Pancreas (tissue), 10 donors: ENCODE data around the gene TRAF2. TPM values are rescaled to one million over a fixed set of nuclear protein-coding genes. Genes with fewer than 3 reads are reported as not detected.
"Not testable (repeated sequence)": the region's sequence is repeated elsewhere in the genome, so short reads cannot be mapped to it uniquely, and the experiment has no call there.

Experiments
- ATAC-seq, 4 donors: fragments of 200-7000 bp; cut with Tn5 transposase; one replicate each; pipeline versions ENCODE4 v1.8.0 to v1.9.1; 2020; ENCODE audit warnings: mild to moderate bottlenecking in 4 of 4, moderate library complexity in 4 of 4
- DNase-seq, 6 donors: peaks; one replicate each; pipeline ENCODE4 v3.0.0-alpha.2; 2020
- FAIRE-seq: peaks from 2 replicates; lab custom pipeline; 2012; peaks lifted over from hg19 to GRCh38; lab: Jason Lieb, UNC
- H3K27ac ChIP-seq, 4 donors: fragments of 200-600 bp; sonication (generic); 1 replicate in 3 of 4; 2 replicates in 1 of 4; pipeline versions ENCODE4 v1.5.0 to v1.8.0; 2020
- H3K27me3 ChIP-seq, 4 donors: fragments of 200-600 bp; one replicate each; pipeline ENCODE4 v1.8.0; 2021
- H3K36me3 ChIP-seq, 3 donors: fragments of 200-600 bp; sonication (generic) in 1 of 3; one replicate each; pipeline versions ENCODE4 v1.5.0 to v1.8.0; 2020 to 2021
- H3K4me1 ChIP-seq, 3 donors: fragments of 200-600 bp; one replicate each; pipeline ENCODE4 v1.8.0; 2021
- H3K4me3 ChIP-seq, 4 donors: fragments of 200-600 bp; sonication (generic) in 2 of 4; one replicate each; pipeline versions ENCODE4 v1.5.0 to v1.8.0; 2020 to 2021
- H3K9me3 ChIP-seq, 4 donors: fragments of 200-600 bp; one replicate each; pipeline ENCODE4 v1.8.0; 2021
- WGBS, 2 donors: extraction: QIAGEN DNeasy Blood & Tissue Kit; methylation state at CpG; one replicate each; pipeline ENCODE4 v1.1.7; 2013; 5-methylcytosine and 5-hydroxymethylcytosine counted together
- intact Hi-C, 3 donors: fragments of 100-400 bp; cut with DNase I; formaldehyde crosslinking; loops; one replicate each; pipeline versions ENCODE4 v1.11.1 to v1.14.2; 2022
- polyA plus RNA-seq, 2 donors: library from polyadenylated mRNA; stranded (reverse); fragments of 200-250 nt; gene quantifications; one replicate each; pipeline ENCODE4 v1.2.3, GENCODE V29; 2013
- total RNA-seq, 6 donors: library from RNA; stranded (reverse); fragmentation: NEBNext Ultra II Directional in 4 of 6; extraction: Animal tissue kit (Norgen Biotek cat#: 25700) in 4 of 6; gene quantifications; one replicate each; pipeline versions ENCODE4 v1.2.1 to v1.2.4, GENCODE V29; 2021 to 2023
- TF ChIP-seq, protein P1 (sequence below), 4 donors: fragments of 200-600 bp; sonication (generic) in 3 of 4; IDR thresholded peaks; one replicate each; pipeline versions ENCODE4 v1.5.0 to v1.8.0; 2021; ENCODE audit warnings: antibody characterized with exemption in 4 of 4
- donor health status: healthy with polysubstance abuse.
- donor health status: DM: no; HTN: no; CAD: no; lungs with moderate emphysema.
- donor health status: DM: no; HTN: no; CAD: no.
- donor health status: control.
- donor health status: control.
- donor health status: Bipolar disorder and iron deficiency.
- donor health status: DM: yes; HTN: yes; CAD: no.
- donor health status: DM: no; HTN: no; CAD: no.
- donor health status: DM: no; HTN: no; CAD: no.
- donor health status: DM: yes; HTN: yes; CAD: no.

TRAF2 gene
- total and polyA plus RNA-seq, 8 donors = 4.8 to 14.4 (median 8.2) TPM

DNA sequence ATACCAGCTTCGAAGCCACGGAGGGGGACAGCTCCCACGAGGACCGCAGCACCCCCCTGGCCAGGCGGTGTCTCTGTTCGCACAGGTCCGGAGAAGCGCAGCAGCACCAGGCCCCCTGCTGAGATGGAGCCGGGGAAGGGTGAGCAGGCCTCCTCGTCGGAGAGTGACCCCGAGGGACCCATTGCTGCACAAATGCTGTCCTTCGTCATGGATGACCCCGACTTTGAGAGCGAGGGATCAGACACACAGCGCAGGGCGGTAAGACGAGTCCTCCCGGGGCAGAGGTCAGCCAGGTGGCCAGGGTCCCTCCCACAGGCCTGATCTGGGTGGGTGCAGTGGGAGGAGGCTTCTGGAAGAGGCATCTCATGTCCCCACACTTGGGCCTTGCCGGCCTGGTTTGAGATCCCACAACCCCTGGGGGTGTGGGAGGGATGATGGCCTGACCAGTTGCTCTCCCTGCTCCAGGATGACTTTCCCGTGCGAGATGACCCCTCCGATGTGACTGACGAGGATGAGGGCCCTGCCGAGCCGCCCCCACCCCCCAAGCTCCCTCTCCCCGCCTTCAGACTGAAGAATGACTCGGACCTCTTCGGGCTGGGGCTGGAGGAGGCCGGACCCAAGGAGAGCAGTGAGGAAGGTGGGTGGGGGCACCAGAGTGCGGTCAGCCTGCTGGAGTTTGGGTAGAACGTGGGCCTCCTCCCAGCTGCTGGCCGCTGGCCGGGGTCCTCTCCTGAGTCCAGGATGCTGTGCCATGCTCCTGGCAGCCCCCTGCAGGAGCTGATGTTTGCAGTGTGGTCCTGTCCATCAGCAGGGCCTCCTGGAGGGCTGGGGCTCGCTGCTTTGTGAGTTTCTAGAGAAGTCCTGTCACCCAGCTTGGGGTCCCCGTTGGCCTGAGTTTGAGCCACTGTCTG, 46.8 kb upstream of the TRAF2 start:
- no peak overlapping the region for H3K4me3 ChIP-seq
- FAIRE-seq = no peak
- H3K9me3 ChIP-seq = no peaks in the 10 kb centered on the region
- H3K27me3 ChIP-seq = no peaks in the 10 kb centered on the region
- ATAC-seq = no peak
- intact Hi-C loops = loop anchor here in 2 of 3 donors (10.0 kb wide), 2 partner anchors 45 to 105 kb away; partner anchors contain the start of genes C8G (in 1 of the 2), CCDC183 (in 1 of the 2), FBXW5 (in 1 of the 2) and TMEM141 (in 1 of the 2)
- TF ChIP-seq, protein P1, sequence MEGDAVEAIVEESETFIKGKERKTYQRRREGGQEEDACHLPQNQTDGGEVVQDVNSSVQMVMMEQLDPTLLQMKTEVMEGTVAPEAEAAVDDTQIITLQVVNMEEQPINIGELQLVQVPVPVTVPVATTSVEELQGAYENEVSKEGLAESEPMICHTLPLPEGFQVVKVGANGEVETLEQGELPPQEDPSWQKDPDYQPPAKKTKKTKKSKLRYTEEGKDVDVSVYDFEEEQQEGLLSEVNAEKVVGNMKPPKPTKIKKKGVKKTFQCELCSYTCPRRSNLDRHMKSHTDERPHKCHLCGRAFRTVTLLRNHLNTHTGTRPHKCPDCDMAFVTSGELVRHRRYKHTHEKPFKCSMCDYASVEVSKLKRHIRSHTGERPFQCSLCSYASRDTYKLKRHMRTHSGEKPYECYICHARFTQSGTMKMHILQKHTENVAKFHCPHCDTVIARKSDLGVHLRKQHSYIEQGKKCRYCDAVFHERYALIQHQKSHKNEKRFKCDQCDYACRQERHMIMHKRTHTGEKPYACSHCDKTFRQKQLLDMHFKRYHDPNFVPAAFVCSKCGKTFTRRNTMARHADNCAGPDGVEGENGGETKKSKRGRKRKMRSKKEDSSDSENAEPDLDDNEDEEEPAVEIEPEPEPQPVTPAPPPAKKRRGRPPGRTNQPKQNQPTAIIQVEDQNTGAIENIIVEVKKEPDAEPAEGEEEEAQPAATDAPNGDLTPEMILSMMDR (IDR thresholded peaks at IDR 0.05) = no peak
- peaks cover 21 to 29% (median 26%) of the 10 kb centered on the region in 3 donors for H3K4me1 ChIP-seq
- H3K36me3 ChIP-seq = peaks cover 0 to 12% (median 0%) of the 10 kb centered on the region in 3 donors
- 87 to 89% methylated on average over 36 of the region's 36 CpGs for WGBS, 2 donors
- DNase-seq = peak in 4 of 6 donors; percentile 13 to 79 (median 34)
- H3K27ac ChIP-seq = peak overlapping the region in 1 of 4 donors; percentile 79

DNA sequence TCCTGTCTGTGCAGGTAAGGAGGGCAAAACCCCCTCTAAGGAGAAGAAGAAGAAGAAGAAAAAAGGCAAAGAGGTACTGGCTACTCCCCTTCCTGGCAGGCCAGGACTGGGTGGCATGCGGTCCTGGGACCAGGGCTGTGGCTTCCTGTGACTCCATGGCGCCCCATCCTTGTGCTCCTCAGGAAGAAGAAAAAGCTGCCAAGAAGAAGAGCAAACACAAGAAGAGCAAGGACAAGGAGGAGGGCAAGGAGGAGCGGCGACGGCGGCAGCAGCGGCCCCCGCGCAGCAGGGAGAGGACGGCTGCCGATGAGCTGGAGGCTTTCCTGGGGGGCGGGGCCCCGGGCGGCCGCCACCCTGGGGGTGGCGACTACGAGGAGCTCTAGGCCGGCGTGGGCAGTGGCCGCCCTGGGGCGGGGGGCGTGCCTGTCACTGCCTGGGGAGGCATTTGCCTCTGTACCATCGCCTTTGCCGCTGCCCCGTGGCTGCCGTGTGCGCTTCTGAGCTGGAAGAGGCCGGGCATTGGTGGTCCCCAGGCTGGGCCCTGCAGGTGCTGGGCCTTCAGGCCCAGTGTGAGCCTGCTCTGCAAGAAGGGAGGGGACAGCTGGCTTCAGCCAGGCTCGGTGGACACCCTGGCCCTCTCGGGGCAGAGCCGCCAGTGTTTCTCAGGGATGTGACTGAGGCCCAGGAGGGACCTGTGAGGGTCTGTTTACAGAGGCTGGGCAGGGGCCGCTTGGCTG, 46.0 kb upstream of the TRAF2 start:
- FAIRE-seq (no peak), ATAC-seq (no peak), DNase-seq (peak in 2 of 6 donors; percentile 63 to 84)
- Histone ChIP-seq H3K9me3 (no peaks in the 10 kb centered on the region), H3K36me3 (peaks cover 0 to 12% (median 0%) of the 10 kb centered on the region in 3 donors), H3K4me1 (peaks cover 21 to 29% (median 26%) of the 10 kb centered on the region in 3 donors), H3K27ac (peak overlapping the region; percentile 70 to 79 (median 76)), H3K27me3 (no peaks in the 10 kb centered on the region), H3K4me3 (no peak overlapping the region)
- WGBS, 2 donors = 64 to 71% methylated on average over 28 to 32 of the region's 32 CpGs
- TF ChIP-seq, protein P1 (IDR thresholded peaks at IDR 0.05) = no peak
- intact Hi-C loops = loop anchor here in 2 of 3 donors (10.0 kb wide), 2 partner anchors 46 to 104 kb away; partner anchors contain the start of genes C8G (in 1 of the 2), CCDC183 (in 1 of the 2), FBXW5 (in 1 of the 2) and TMEM141 (in 1 of the 2)

DNA sequence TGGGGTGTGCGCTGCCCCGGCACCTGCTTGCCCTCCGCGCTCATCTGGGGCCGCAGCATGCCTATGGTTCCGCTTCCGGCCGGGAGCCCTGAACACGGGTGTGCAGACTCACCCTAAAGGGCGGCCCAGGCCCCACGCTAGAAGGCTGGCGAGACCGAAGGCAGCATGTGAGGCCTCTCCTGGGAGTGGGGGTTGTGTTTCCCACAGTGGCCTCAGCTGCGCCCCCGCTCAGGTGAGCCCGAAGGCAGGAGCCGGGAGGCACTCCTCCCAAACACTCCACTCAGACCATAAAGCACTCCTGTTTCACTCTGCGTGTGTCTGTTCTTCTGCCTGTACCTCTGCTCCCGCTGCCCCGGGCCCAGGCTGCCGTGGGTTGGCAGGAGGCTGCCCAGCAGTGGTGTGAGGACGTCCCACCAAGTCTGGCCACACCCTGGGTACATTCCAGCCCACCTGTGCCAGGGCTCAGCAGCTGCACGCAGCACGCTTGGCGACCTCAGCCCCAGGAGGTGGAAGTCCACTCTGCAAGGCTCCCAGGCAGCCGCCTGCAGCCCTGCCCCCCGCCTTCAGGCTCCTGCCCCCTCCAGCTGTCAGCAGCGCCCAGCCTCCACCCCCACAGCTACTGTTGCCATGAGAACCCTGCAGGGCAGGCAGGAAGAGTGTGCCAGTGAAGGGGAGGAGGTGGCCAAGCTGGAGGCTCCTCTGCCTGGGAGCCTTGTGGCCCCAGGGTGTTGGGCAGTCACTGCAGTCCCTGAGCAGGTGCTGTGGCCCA, 45.3 kb upstream of the TRAF2 start:
- H3K27me3 ChIP-seq = no peaks in the 10 kb centered on the region
- no peak overlapping the region for H3K4me3 ChIP-seq
- DNase-seq (peak; percentile 84 to 95 (median 90)), ATAC-seq (peak; percentile 66 to 79 (median 74)), FAIRE-seq (no peak)
- H3K36me3 ChIP-seq = peaks cover 0 to 12% (median 0%) of the 10 kb centered on the region in 3 donors
- no peaks in the 10 kb centered on the region for H3K9me3 ChIP-seq
- H3K4me1 ChIP-seq = peaks cover 21 to 29% (median 26%) of the 10 kb centered on the region in 3 donors
- intact Hi-C loops = loop anchor here in 2 of 3 donors (10.0 kb wide), 2 partner anchors 46 to 104 kb away; partner anchors contain the start of genes C8G (in 1 of the 2), CCDC183 (in 1 of the 2), FBXW5 (in 1 of the 2) and TMEM141 (in 1 of the 2)
- TF ChIP-seq, protein P1 (IDR thresholded peaks at IDR 0.05) = no peak
- WGBS, 2 donors = 32 to 41% methylated on average over 28 of the region's 28 CpGs
- H3K27ac ChIP-seq = peak overlapping the region; percentile 70 to 79 (median 76)

DNA sequence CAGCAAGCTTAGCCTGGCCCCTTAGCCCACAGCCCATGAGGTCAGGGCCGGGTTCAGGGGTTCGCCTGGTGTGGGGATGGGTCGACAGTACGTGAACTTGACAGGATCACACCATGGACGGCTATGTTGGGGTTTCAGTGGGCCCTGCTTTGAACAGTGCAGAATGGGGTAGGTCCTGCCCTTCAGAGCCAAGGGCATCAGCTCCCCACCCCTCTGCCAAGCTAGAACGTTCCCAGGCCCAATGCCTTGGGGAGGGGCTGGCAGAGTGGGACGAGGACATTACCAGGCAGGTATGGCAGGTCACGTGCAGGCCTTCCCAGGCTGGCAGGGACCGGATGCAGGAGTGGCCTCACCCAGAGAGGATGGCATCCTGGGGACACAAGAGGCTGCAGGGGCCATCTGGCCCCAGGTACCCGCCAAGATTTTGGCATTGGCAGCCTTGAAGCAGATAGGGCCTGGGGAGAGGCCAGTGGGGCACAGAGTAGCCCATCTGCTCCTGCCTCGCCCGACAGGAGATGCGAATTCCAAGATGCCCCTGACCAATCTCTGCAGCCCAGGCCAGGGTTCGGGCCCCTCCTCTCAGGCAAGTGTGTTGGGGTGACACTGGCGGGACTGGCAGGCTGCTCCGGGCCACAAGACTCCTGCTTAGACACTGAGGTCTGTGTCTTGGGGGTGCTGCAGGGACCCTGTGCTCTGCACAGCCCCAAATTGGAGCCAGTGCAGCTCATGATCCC, 44.5 kb upstream of the TRAF2 start:
- H3K9me3 ChIP-seq, H3K27me3 ChIP-seq, FAIRE-seq: not testable (repeated sequence)
- WGBS, 2 donors = 15 to 19% methylated on average over 14 to 16 of the region's 16 CpGs
- intact Hi-C loops = loop anchor here in 2 of 3 donors (10.0 kb wide), 2 partner anchors 47 to 103 kb away; partner anchors contain the start of genes C8G (in 1 of the 2), CCDC183 (in 1 of the 2), FBXW5 (in 1 of the 2) and TMEM141 (in 1 of the 2)
- peak overlapping the region; percentile 70 to 79 (median 76) for H3K27ac ChIP-seq
- peaks cover 0 to 12% (median 0%) of the 10 kb centered on the region in 3 donors for H3K36me3 ChIP-seq
- DNase-seq (peak in 3 of 6 donors; percentile 63 to 72 (median 68)), ATAC-seq (peak; percentile 16 to 31 (median 26))
- peaks cover 21 to 29% (median 26%) of the 10 kb centered on the region in 3 donors for H3K4me1 ChIP-seq
- peak overlapping the region in 2 of 4 donors; percentile 25 to 46 for H3K4me3 ChIP-seq
